ENCODE data around the gene ZDHHC14.
"Not testable (repeated sequence)": the region's sequence is repeated elsewhere in the genome, so short reads cannot be mapped to it uniquely, and the experiment has no call there.

The ZDHHC14 gene

GRCh38 chr6:157461000-157461915, 80.3 kb downstream of the ZDHHC14 start:
- FAIRE-seq, result peak; percentile 96
- DNase-seq (ENCODE audit: insufficient read length, low spot score), result peak; percentile 19

DNA sequence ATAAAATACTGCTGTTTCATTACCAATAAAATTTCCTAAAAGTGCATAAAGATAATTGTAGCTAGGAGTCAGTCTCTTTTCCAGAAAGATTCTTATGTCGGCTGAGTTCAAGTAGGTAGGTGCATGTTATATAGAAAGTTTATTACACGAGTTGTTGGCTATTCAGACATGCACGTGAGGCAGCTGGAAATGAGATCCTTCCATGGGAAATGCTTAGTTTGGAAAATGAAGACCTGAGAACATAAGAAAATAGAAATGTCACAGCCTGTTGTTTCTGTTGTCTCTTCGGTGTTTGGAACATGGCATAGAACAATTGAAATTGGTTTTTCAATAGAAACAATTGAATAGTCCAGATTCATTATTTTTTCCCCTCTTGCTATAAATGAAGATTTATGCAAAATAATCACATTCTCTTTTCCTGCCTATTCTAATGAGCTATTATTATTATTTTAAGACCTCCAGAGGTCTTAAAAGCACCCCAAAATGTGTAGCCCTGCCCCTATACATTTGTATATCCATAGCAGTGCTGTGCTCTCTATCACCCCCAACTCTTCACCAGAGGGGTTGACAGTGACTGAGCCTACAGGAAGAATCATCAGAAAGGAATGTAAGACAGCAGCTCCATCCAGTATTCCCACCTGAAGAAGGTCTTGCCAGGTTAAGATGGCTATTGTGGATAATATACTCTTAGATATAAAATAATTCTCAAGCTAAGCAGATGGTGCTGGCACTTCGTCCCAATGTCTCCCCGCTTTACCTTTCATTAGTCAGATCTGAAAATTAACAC, 82.2 kb downstream of the ZDHHC14 start:
- FAIRE-seq (no peak), DNase-seq (ENCODE audit: insufficient read length, low spot score) (no peak)

DNA sequence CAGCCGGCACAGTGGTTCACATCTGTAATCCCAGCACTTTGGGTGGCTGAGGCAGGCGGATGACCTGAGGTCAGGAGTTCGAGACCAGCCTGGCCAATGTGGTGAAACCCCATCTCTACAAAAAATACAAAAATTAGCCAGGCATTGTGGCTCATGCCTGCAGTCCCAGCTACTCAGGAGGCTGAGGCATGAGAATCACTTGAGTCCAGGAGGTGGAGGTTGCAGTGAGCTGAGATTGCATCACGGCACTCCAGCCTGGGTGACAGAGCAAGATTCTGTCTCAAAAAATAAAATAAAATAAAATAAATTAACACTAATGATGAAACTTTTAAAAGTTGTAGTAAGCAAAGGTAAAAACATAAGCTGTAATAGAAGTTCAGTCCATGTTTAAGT, 82.7 kb downstream of the ZDHHC14 start:
- not testable (repeated sequence) for FAIRE-seq; DNase-seq (ENCODE audit: insufficient read length, low spot score)

GRCh38 chr6:157464653-157465535, 83.9 kb downstream of the ZDHHC14 start:
- DNase-seq (ENCODE audit: insufficient read length, low spot score), result peak; percentile 12
- peak; percentile 91 for FAIRE-seq

DNA sequence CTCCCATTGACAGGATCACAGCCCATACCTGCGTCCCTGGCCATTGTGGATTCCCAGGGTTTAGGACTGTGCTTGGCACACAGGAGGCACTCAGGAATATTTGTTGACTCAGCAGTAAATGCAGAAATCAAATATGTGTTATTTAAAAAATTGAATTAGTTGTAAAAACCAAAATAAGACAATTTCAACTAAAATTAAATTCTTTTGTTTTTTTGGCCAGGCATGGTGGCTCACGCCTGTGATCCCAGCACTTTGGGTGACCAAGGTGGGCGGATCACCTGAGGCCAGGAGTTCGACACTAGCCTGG, 85.3 kb downstream of the ZDHHC14 start:
- FAIRE-seq (no peak), DNase-seq (ENCODE audit: insufficient read length, low spot score) (no peak)

DNA sequence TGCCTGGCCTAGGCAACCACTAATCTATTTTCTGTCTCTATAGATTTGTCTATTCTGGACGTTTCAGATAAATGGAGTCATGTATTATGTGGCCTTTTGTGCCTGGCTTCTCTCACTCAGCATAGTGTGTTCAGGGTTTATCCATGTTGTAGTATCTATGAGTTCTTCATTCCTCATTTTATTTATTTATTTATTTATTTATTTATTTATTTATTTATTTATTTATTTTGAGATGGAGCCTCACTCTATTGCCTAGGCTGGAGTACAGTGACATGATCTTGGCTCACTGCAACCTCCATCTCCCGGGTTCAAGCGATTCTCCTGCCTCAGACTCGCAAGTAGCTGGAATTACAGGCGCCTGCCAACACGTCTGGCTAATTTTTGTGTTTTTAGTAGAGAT, 86.3 kb downstream of the ZDHHC14 start:
- DNase-seq (ENCODE audit: insufficient read length, low spot score); FAIRE-seq: not testable (repeated sequence)

DNA sequence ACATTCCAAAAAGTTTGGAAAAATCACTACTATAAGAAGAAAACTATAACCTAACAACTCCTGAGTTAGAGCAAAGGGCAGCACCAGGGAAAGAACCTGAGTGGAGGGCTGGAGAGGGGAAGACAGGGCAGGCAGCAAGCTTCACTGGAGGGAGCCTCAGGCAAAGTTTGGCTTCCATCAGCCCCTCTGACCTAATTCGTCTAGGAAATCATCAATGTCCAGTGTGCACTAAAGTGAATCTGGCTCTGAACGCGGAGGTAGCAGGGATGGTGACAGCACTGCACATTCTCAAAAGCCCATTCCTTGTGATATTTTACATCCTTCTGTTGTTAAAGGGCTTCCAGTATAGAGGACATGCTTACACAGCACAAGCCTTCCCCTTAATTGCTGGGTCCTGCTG, 87.1 kb downstream of the ZDHHC14 start:
- FAIRE-seq, result no peak
- no peak for DNase-seq (ENCODE audit: insufficient read length, low spot score)

GRCh38 chr6:157468574-157468973, 87.6 kb downstream of the ZDHHC14 start:
- FAIRE-seq, result no peak
- no peak for DNase-seq (ENCODE audit: insufficient read length, low spot score)

- FAIRE-seq, result no peak
- no peak for DNase-seq (ENCODE audit: insufficient read length, low spot score)
Measured at GRCh38 chr6:157469378-157469777, 88.4 kb downstream of the ZDHHC14 start.

DNA sequence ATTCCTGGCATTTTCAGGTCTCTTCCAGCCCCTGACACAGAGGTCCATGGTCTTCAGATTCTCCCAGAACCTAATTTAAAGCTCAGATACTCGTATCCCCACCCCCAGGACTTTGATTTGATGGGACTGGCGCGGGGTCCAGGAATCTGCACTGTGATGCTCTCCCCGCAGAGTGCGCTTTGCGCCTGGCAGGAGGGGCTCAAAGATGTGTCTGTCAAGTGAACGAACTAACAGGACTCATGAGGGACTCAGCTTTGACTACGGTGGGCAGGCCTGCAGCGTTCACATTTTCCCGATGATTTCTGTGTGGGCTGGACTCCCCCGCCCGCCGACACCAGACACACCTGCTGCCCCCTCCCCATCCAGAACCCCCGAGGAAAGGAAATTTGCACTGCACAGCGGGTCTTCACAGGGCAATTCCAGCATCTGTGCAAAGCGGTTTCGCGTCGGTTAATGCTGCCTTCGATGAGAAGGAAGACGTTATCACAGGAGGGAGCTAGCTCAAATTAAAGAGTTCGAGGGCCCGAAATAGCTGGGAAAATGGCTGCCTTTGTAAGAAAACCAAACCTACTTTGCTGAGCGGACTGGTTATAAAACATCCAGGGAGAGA, 90.2 kb downstream of the ZDHHC14 start:
- DNase-seq (ENCODE audit: insufficient read length, low spot score) (no peak), FAIRE-seq (peak; percentile 8)

DNA sequence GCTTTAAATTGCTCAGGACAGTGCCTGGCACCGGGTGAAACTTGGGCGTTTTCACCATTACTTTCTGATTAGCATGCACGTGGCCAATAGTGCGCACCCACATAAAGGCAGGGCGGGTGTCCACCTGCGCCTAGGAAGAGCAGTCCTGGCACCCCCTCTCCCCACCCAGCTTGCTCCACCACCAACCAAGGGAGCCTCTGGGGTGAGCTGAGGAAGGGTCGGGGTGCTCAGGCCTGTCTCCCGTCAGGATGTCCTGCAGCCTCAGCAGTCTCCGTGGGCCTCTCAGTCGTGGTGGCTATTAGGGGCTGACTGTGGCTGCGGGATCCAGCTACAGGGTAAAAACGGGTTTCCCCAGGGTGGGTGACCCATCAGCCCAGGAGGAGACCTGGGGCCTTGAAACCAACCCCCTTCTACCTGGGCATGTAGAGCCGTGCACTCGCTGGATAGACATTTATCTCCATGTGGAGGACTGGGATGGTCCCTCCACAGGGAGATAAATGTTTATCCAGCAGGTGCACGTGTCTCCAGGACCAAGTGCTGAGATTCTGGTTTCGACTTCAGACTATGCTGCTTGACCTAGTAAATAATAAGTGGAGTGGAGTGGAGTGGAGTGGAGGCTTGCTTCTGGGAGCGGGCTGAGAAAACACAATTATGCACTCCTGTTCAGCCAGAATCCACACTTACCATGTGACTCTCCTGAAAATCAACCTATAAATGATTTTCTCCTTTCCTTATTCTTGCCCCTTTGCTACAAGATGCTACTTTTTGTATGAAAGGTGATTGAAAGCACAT, 91.1 kb downstream of the ZDHHC14 start:
- no peak for FAIRE-seq

DNA sequence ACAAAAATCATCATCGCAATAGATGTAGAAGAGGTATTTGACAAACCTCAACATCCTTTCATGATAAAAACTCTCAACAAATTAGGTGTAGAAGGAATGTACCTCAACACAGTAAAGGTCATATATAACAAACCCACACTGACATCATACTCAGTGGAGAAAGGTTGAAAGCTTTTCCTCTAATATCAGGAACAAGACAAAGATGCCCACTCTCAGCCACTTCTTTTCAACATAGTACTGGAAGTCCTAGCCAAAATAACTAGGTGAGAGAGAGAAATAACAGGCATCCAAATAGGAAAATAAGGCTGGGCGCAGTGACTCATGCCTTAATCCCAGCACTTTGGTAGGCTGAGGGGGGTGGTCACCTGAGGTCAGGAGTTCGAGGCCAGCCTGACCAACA, 95.8 kb downstream of the ZDHHC14 start:
- no peak for DNase-seq (ENCODE audit: insufficient read length, low spot score)
- no peak for FAIRE-seq

More for the DNA sequence above, 91.1 kb downstream of the ZDHHC14 start:
- DNase-seq (ENCODE audit: insufficient read length, low spot score), result no peak

GRCh38 chr6:157478926-157479325, 97.9 kb downstream of the ZDHHC14 start:
- FAIRE-seq (no peak), DNase-seq (ENCODE audit: insufficient read length, low spot score) (no peak)

DNA sequence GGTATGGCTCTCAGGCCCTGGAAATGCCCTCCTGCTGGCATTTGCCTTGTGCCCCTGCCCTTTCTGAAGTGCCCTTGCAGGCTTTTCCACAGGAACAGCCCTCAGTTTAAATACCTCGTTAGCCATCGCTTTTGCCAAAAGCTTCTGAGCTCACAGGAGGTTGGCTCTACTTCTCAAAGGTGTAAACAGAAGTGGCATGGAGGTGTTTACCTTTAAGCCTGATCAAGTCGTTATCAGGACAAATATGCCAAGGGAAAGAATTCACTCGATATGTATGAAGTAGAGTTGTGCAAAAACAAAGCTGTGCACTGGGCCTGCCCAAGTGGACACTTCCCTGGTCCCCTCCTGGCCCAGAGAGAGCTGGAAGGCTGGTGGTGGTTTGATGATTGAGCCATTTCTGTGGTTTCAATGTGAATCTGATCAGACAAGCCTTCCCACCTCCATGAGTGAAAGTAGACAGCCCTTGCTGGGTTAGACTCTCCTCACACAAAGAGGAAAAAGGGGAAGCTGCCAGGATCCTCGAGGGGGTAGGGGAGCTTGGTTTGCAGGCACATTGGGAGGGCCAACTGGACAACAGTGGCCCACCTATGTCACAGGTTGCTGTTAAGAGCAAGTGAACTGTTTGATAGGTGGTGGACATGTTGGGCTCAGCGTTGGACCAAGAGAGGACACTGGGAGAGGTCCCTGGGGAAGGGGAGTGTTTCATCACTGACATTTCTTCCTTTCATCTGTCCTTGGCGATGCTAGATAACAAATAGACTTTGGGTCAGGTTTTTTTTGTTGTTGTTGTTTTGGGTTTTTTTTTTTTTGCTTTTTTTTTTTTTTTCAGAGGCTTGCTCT, 98.7 kb downstream of the ZDHHC14 start:
- DNase-seq (ENCODE audit: insufficient read length, low spot score) (no peak), FAIRE-seq (no peak)

DNA sequence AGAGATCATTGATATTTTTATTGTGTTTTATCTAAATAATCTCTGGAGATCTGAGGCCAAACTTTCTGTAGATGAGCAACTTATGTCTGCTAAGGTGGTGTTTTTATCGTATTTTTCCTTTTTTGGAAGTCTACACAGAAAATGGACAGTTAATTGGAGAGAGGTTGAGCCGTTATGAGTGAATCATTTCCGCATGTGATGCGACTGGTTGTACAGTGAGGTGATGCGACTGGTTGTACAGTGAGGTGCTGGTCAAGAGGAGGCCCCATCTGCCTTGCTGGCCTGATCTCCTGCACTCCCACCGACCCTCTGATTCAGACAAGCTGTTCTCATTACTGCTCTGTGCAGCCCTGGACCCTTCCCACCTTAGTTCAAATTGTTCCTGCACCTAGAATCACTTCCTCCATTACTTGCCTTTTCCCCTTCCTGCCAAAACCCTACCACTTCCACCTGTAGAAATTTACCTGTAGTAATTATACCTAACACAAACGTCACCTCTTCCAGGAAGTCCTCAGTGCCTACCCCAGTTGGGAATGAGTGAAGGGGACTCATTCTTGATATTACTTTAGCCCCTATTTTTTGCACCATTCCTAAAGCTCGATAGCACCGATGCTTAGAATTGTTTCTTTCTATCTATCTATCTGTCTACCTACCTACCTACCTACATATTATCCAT, 100.3 kb downstream of the ZDHHC14 start:
- FAIRE-seq (no peak), DNase-seq (ENCODE audit: insufficient read length, low spot score) (no peak)

DNA sequence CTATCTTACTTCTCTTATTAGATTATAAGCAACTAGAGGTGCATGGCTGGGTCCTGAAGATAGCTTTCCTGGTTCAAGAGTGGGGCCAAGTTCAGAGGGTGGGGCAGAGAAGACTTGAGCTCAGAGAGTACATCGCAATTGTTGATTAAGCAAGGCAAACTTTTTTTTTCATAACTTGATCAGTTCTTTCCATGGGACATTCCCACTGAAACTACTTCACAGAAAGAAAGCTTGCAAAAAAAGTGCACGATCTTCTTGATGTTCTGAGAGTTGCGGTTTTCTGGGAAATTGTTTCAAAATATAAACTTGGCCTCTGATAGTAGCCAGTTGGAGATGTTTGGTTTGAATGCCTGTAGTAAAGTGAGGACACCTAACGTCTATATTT, 100.9 kb downstream of the ZDHHC14 start:
- DNase-seq (ENCODE audit: insufficient read length, low spot score) (no peak), FAIRE-seq (no peak)

- FAIRE-seq, result no peak
Measured at GRCh38 chr6:157483770-157484169, 102.8 kb downstream of the ZDHHC14 start.

GRCh38 chr6:157484181-157484580, 103.2 kb downstream of the ZDHHC14 start:
- DNase-seq (ENCODE audit: insufficient read length, low spot score) (no peak), FAIRE-seq (no peak)

More at GRCh38 chr6:157483770-157484169, 102.8 kb downstream of the ZDHHC14 start:
- no peak for DNase-seq (ENCODE audit: insufficient read length, low spot score)
